Gastrocnemius medialis (tissue), 4 donors: ENCODE results near the gene WEE2.

ENCODE experiments used
- POLR2A ChIP-seq, 2 donors: fragments of 450-650 bp; IDR thresholded peaks; one replicate each; pipeline ENCODE4 v1.6.1; 2017; ENCODE audit warnings: antibody characterized with exemption in 2 of 2, mild to moderate bottlenecking in 2 of 2, moderate library complexity in 2 of 2
- TF ChIP-seq, protein P1 (sequence below), 5 experiments: fragments of 450-650 bp in 3 of 5; fragments of 200-600 bp in 2 of 5; sonication (generic) in 2 of 5; IDR thresholded peaks in 4 of 5; conservative IDR thresholded peaks in 1 of 5; 1 replicate in 4 of 5; 2 replicates in 1 of 5; pipeline ENCODE4 v1.5.1; 2016 to 2019; ENCODE audit warnings: antibody characterized with exemption in 5 of 5, mild to moderate bottlenecking in 3 of 5, moderate library complexity in 3 of 5

DNA sequence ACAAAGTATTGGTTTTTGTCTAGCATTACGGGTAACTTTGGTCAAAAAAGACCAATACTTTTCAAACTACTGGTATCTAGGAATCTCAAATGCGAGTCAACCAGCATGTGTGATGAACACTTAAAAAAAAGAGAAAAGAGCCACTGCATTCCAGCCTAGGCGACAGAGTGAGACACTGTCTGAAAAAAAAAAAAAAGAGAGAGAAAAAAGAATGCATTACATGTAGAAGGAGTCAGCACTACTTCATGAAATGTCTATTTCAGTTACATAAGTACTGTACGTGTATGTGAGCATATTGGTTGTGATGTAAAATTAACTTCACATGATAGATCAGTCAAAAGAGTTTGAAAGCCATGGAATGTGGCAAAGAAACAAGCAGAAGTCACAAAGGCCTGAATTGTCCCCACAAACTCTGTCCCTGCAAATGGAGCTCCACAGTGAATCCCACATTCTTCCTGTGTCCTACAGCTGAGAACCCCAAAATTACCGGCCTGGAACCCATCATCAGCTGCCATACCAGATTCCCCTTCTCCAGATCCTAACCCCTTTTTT is 7.8 kb upstream of the WEE2 start:
- TF ChIP-seq, protein P1, sequence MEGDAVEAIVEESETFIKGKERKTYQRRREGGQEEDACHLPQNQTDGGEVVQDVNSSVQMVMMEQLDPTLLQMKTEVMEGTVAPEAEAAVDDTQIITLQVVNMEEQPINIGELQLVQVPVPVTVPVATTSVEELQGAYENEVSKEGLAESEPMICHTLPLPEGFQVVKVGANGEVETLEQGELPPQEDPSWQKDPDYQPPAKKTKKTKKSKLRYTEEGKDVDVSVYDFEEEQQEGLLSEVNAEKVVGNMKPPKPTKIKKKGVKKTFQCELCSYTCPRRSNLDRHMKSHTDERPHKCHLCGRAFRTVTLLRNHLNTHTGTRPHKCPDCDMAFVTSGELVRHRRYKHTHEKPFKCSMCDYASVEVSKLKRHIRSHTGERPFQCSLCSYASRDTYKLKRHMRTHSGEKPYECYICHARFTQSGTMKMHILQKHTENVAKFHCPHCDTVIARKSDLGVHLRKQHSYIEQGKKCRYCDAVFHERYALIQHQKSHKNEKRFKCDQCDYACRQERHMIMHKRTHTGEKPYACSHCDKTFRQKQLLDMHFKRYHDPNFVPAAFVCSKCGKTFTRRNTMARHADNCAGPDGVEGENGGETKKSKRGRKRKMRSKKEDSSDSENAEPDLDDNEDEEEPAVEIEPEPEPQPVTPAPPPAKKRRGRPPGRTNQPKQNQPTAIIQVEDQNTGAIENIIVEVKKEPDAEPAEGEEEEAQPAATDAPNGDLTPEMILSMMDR (IDR thresholded peaks at IDR 0.05 in 4 of 5, conservative IDR thresholded peaks at IDR 0.05 in 1 of 5): no peak
- TF ChIP-seq POLR2A (IDR thresholded peaks at IDR 0.05): no peak
